ENCODE data around the gene CNBD2.

DNA sequence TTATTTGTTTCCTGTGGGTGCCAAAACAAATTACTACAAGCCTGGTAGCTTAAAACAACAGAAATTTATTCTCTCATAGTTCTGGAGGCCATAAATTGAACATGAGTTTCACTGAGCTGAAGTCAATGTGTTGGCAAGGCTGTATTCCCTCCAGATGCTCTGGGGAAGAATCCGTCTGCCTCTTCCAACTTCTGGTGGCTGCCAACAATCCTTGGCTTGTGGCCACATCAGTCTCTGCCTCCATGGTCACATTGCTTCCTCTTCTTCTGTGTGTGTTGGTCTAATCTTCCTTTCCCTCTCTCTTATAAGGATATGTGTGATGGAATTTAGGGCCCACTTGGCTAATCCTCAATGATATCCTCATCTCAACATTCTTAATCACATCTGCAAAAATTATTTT lies 93.4 kb downstream of the CNBD2 start:
- TF ChIP-seq, protein P1, sequence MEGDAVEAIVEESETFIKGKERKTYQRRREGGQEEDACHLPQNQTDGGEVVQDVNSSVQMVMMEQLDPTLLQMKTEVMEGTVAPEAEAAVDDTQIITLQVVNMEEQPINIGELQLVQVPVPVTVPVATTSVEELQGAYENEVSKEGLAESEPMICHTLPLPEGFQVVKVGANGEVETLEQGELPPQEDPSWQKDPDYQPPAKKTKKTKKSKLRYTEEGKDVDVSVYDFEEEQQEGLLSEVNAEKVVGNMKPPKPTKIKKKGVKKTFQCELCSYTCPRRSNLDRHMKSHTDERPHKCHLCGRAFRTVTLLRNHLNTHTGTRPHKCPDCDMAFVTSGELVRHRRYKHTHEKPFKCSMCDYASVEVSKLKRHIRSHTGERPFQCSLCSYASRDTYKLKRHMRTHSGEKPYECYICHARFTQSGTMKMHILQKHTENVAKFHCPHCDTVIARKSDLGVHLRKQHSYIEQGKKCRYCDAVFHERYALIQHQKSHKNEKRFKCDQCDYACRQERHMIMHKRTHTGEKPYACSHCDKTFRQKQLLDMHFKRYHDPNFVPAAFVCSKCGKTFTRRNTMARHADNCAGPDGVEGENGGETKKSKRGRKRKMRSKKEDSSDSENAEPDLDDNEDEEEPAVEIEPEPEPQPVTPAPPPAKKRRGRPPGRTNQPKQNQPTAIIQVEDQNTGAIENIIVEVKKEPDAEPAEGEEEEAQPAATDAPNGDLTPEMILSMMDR (IDR thresholded peaks at IDR 0.05) = no peak
- TF ChIP-seq POLR2A (IDR thresholded peaks at IDR 0.05) = no peak

Data from adrenal gland (tissue), 5 donors.